K562 (cell line): ENCODE results near the gene PDPK1. TPM values are rescaled to one million over a fixed set of nuclear protein-coding genes. Genes with fewer than 3 reads are reported as not detected.

Source experiments
- ARID4B ChIP-seq: sonication (generic); formaldehyde crosslinking; IDR thresholded peaks from 2 replicates; pipeline ENCODE4 v1.8.0; 2022; ENCODE audit warnings: mild to moderate bottlenecking, missing genetic modification reagents
- CBFA2T3 ChIP-seq: fragments of 450-650 bp; IDR thresholded peaks from 2 replicates; pipeline ENCODE4 v1.6.1; 2017
- CTCF ChIP-seq, 3 experiments: IDR thresholded peaks in 2 of 3; conservative IDR thresholded peaks in 1 of 3; 2 replicates each; pipeline ENCODE4 v1.5.1; 2011 to 2012; ENCODE audit warnings: low read length in 3 of 3, mild to moderate bottlenecking in 3 of 3, control low read depth in 2 of 3, improper control_type of control experiment in 1 of 3, inconsistent platforms in 1 of 3, low read depth in 1 of 3, mixed read lengths in 1 of 3, moderate library complexity in 1 of 3; ENCODE audit not compliant: insufficient read depth in 2 of 3
- FOXK1 ChIP-seq: sonication (generic); formaldehyde crosslinking; IDR thresholded peaks from 2 replicates; pipeline ENCODE4 v1.8.0; 2022; ENCODE audit warnings: missing genetic modification reagents, mild to moderate bottlenecking, borderline replicate concordance
- FOXK2 ChIP-seq, 2 experiments: fragments of 450-650 bp; IDR thresholded peaks in 1 of 2; conservative IDR thresholded peaks in 1 of 2; 2 replicates each; pipeline ENCODE4 v1.6.1; 2016; ENCODE audit warnings: low read depth in 2 of 2, mild to moderate bottlenecking in 1 of 2
- GATAD2A ChIP-seq: fragments of 450-650 bp; IDR thresholded peaks from 2 replicates; pipeline ENCODE4 v1.6.1; 2017
- MAX ChIP-seq: sonication (generic); formaldehyde crosslinking; IDR thresholded peaks from 2 replicates; pipeline ENCODE4 v1.9.0; 2022; ENCODE audit warnings: mild to moderate bottlenecking, missing genetic modification reagents
- NCOA1 ChIP-seq: fragments of 450-650 bp; IDR thresholded peaks from 2 replicates; pipeline ENCODE4 v1.6.1; 2016; ENCODE audit warnings: low read depth
- RBM22 ChIP-seq: fragments of 200-400 bp; formaldehyde crosslinking; IDR thresholded peaks from 2 replicates; pipeline ENCODE4 v1.6.1; 2018; ENCODE audit warnings: low read length, low read depth; ENCODE audit not compliant: poor library complexity, severe bottlenecking
- SP1 ChIP-seq: sonication (generic); formaldehyde crosslinking; IDR thresholded peaks from 2 replicates; pipeline ENCODE4 v1.8.1; 2022; ENCODE audit warnings: mild to moderate bottlenecking, missing genetic modification reagents
- TFAP4 ChIP-seq: sonication (generic); formaldehyde crosslinking; IDR thresholded peaks from 2 replicates; pipeline ENCODE4 v1.8.0; 2022; ENCODE audit warnings: missing genetic modification reagents, mild to moderate bottlenecking, moderate library complexity, borderline replicate concordance
- UBTF ChIP-seq, 2 experiments: IDR thresholded peaks; 2 replicates each; pipeline ENCODE4 v1.6.1; 2012; ENCODE audit warnings: improper control_type of control experiment in 2 of 2, low read depth in 2 of 2, low read length in 2 of 2, borderline replicate concordance in 1 of 2
- ZKSCAN3 ChIP-seq: fragments of 250-450 bp; sonication (Bioruptor Pico); IDR thresholded peaks from 2 replicates; pipeline ENCODE4 v1.4.0; 2020
- ZNF280B ChIP-seq: fragments of 250-450 bp; sonication (Bioruptor Pico); IDR thresholded peaks from 2 replicates; pipeline ENCODE4 v1.5.1; 2021; ENCODE audit warnings: mild to moderate bottlenecking
- polyA plus RNA-seq, 8 experiments: library from polyadenylated mRNA; depleted of rRNA in 4 of 8; stranded (reverse) in 5 of 8; unstranded in 3 of 8; fragments of >200 nt; fragmentation: Nextera tagmentation in 2 of 8; fragmentation: Illumina TruSeq in 1 of 8; extraction: Ambion mirVana in 2 of 8; extraction: Trizol in 1 of 8; gene quantifications; 2 replicates each; pipeline versions ENCODE4 v1.2.1 to v1.2.3, GENCODE V29; 2011 to 2014; ENCODE audit warnings: inconsistent platforms in 1 of 8, missing spikeins in 1 of 8
- total RNA-seq, 7 experiments: library from RNA; depleted of rRNA in 6 of 7; stranded (reverse); fragments of >200 nt in 6 of 7; fragmentation: Illumina TruSeq in 2 of 7; extraction: Trizol in 2 of 7; gene quantifications; 2 replicates each; pipeline versions ENCODE4 v1.2.1 to v1.2.3, GENCODE V29; 2011 to 2021; ENCODE audit warnings: low replicate concordance in 1 of 7

The PDPK1 gene
- total and polyA plus RNA-seq, 9 of the 15 experiments (the other 6 are each of a cell fraction or from before 2014, with no cell fraction given), result 4.0 to 37.2 (median 18.7) TPM

- peak; percentile 2; the same call in 1 of the 2 replicates for TF ChIP-seq ARID4B (CRISPR knock-in tag)
- peak; percentile 77; the same call in 1 of the 2 replicates for TF ChIP-seq TFAP4
- TF ChIP-seq FOXK1 (CRISPR knock-in tag), result 0 out of 2 replicates have a peak, but pooled peaks have one; percentile 65
- 0 out of 6 replicates have a peak, but pooled peaks of 2 of the 3 experiments have one; percentile 8 to 17 for TF ChIP-seq CTCF (IDR thresholded peaks at IDR 0.05 in 2 of 3, conservative IDR thresholded peaks at IDR 0.05 in 1 of 3; ENCODE audit: insufficient read depth in 2 of 3, low read depth in 1 of 3, low read length in 3 of 3)
- TF ChIP-seq FOXK2 (conservative IDR thresholded peaks at IDR 0.05 in 1 of 2, IDR thresholded peaks at IDR 0.05 in 1 of 2; ENCODE audit: low read depth in 2 of 2), result peak in 1 of 2 experiments; percentile 68; a peak in 2 of 4 replicates
- TF ChIP-seq RBM22, result peak; percentile 88
- no peak for TF ChIP-seq GATAD2A
- peak in 1 of 2 experiments; percentile 48; a peak in 1 of 4 replicates for TF ChIP-seq UBTF (IDR thresholded peaks at IDR 0.05; ENCODE audit: borderline replicate concordance in 1 of 2, low read depth in 2 of 2, low read length in 2 of 2)
- no peak for TF ChIP-seq ZNF280B (CRISPR knock-in tag)
- TF ChIP-seq NCOA1, result no peak
- TF ChIP-seq ZKSCAN3 (CRISPR knock-in tag), result no peak
- TF ChIP-seq SP1 (CRISPR knock-in tag), result peak; percentile 51
- peak; percentile 59; the same call in 1 of the 2 replicates for TF ChIP-seq MAX
- peak; percentile 31 for TF ChIP-seq CBFA2T3
Observed at GRCh38 chr16:2520784-2521531, 16.9 kb upstream of the PDPK1 start (continued).
